ENCODE data around the gene LCOR.

DNA sequence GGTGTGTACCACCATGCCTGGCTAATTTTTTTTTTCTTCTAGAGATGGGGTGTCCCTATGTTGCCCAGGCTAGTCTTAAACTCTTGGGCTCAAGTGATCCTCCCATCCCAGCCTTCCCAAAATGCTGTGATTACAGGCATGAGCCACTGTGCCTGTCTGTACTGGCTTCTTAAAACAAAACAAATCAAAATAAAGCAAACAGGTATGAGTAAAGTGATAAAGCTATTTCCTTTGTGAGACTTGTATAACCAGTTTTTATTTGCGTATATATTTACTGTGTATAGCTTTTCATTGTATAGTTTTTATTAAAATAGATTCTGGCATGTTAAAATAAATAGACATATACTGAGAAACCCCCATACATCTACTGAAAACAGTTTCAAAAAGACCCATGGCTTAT is 14.3 kb downstream of the LCOR start:
- TF ChIP-seq EZH2 (IDR thresholded peaks at IDR 0.05): no peak
- no peak for TF ChIP-seq CTCF (IDR thresholded peaks at IDR 0.05)

All from neural progenitor cell (in vitro differentiated cells).